Hepatocyte (in vitro differentiated cells): ENCODE results near the gene WHRN.

ENCODE experiments used
- EZH2 ChIP-seq: fragments of 200-600 bp; sonication (generic); IDR thresholded peaks from 2 replicates; pipeline ENCODE4 v1.6.1; 2016; ENCODE audit warnings: antibody characterized with exemption, mild to moderate bottlenecking, borderline replicate concordance
- TF ChIP-seq, protein P1 (sequence below): fragments of 200-600 bp; sonication (generic); IDR thresholded peaks from 2 replicates; pipeline ENCODE4 v1.5.1; 2016; ENCODE audit warnings: antibody characterized with exemption, mild to moderate bottlenecking; ENCODE audit not compliant: poor library complexity

DNA sequence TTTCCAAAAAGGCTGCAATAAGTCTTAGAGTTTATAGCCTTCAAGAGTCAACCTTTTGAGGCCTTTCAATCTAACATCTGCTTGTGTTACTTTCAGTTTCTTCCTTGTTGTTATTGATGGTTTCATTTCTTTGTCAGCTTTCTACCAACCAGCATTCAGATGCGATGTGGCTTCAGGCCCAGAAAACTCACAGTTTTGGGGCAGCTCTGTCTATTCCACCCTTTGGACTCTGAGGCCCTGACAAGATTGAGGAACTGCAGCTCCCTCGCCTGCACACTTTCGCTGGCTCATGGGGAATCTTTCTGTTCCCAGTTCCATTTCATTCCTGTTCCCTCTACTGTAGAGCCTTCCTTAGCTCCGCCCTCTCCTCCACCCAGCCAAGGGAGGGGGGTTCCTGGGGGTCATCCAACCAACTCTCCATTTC is 13.3 kb upstream of the WHRN start:
- TF ChIP-seq, protein P1, sequence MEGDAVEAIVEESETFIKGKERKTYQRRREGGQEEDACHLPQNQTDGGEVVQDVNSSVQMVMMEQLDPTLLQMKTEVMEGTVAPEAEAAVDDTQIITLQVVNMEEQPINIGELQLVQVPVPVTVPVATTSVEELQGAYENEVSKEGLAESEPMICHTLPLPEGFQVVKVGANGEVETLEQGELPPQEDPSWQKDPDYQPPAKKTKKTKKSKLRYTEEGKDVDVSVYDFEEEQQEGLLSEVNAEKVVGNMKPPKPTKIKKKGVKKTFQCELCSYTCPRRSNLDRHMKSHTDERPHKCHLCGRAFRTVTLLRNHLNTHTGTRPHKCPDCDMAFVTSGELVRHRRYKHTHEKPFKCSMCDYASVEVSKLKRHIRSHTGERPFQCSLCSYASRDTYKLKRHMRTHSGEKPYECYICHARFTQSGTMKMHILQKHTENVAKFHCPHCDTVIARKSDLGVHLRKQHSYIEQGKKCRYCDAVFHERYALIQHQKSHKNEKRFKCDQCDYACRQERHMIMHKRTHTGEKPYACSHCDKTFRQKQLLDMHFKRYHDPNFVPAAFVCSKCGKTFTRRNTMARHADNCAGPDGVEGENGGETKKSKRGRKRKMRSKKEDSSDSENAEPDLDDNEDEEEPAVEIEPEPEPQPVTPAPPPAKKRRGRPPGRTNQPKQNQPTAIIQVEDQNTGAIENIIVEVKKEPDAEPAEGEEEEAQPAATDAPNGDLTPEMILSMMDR: no peak
- no peak for TF ChIP-seq EZH2
